Spinal cord (tissue), 10 donors: ENCODE results near the gene CLEC20A. TPM values are rescaled to one million over a fixed set of nuclear protein-coding genes. Genes with fewer than 3 reads are reported as not detected.

Source experiments
- DNase-seq, 6 donors: peaks; one replicate each; pipeline versions ENCODE4 v3.0.0 to v3.0.0-alpha.2; 2013 to 2015; ENCODE audit warnings: low spot score in 6 of 6, low read depth in 4 of 6
- H3K27ac ChIP-seq: one replicate; pipeline ENCODE4 v1.5.1; 2013; ENCODE audit warnings: low read depth, low read length, control low read depth
- H3K27me3 ChIP-seq: one replicate; pipeline ENCODE4 v1.6.1; 2013; ENCODE audit warnings: low read length; ENCODE audit not compliant: control insufficient read depth, insufficient read depth
- H3K36me3 ChIP-seq: one replicate; pipeline ENCODE4 v1.6.1; 2013; ENCODE audit warnings: low read length; ENCODE audit not compliant: control insufficient read depth, insufficient read depth
- H3K4me1 ChIP-seq: one replicate; pipeline ENCODE4 v1.6.1; 2013; ENCODE audit warnings: low read length; ENCODE audit not compliant: control insufficient read depth, insufficient read depth
- H3K4me3 ChIP-seq: one replicate; pipeline ENCODE4 v1.5.1; 2013; ENCODE audit warnings: low read depth, low read length, control low read depth
- H3K9me3 ChIP-seq: one replicate; pipeline ENCODE4 v1.6.1; 2013; ENCODE audit warnings: low read length; ENCODE audit not compliant: control insufficient read depth, insufficient read depth
- WGBS: methylation state at CpG from one replicate; pipeline ENCODE4 v1.1.5; 2013; ENCODE audit warnings: missing lambda C conversion rate; ENCODE audit not compliant: insufficient coverage; 5-methylcytosine and 5-hydroxymethylcytosine counted together
- polyA plus RNA-seq, 2 donors: library from polyadenylated mRNA; unstranded; fragments of 120-200 nt; gene quantifications; one replicate each; pipeline ENCODE4 v1.2.1, GENCODE V29; 2013; ENCODE audit not compliant: insufficient read length in 2 of 2
- total RNA-seq, 2 donors: library from RNA; depleted of rRNA in 1 of 2; stranded (reverse); fragments of 120-200 nt in 1 of 2; fragments of >200 nt in 1 of 2; gene quantifications; one replicate each; pipeline versions ENCODE4 v1.2.3 to v1.2.4, GENCODE V29; 2013 to 2014
- donor health status: healthy.

The CLEC20A gene
- total and polyA plus RNA-seq, 4 donors, result 0.20 TPM; not detected in 3

DNA sequence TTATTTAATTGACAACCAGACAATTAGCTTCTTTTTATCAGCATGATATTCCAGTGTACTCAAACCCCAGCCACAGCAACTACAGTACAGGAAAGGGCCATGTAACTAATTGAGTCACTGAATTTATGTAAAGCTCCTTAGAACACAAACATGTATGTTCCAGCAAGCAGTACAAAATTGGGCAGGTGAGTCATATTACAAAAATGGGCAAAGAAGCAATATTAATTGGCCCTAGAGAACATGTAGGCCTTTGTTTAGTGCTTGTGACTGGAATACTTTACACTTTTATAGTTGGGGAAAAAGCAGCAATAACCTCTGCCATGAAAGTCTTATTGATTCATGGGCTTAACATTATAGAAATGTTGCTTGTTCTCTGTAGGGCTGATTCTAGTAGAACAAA, 31.8 kb downstream of the CLEC20A start:
- Histone ChIP-seq H3K4me3 (no peak overlapping the region), H3K36me3 (peaks cover 7% of the 10 kb centered on the region), H3K9me3 (no peaks in the 10 kb centered on the region), H3K27me3 (no peaks in the 10 kb centered on the region), H3K27ac (no peak overlapping the region), H3K4me1 (no peaks in the 10 kb centered on the region)
- DNase-seq, result no peak

DNA sequence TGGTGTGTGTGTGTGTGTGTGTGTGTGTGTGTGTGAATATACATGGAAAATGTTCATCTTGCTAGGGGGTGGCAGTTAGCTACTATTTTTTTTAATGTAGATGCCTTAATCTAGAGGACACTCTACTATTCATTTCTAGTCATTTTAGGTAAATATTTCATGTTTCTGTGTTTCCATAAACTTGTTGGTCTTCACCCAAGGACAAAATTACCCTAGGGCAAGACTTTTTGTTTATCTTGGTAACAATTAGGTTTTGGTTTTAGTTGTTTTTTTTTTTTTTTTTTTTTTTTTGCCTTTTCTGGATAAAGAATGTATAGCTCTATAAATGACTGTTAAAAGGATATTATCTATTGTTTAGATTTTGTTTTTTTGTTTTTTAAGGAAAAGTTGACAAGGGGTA, 32.2 kb downstream of the CLEC20A start:
- H3K9me3 ChIP-seq, result no peaks in the 10 kb centered on the region
- no peak overlapping the region for H3K4me3 ChIP-seq
- H3K4me1 ChIP-seq, result no peaks in the 10 kb centered on the region
- no peaks in the 10 kb centered on the region for H3K27me3 ChIP-seq
- peaks cover 7% of the 10 kb centered on the region for H3K36me3 ChIP-seq
- H3K27ac ChIP-seq, result no peak overlapping the region
- no peak for DNase-seq

DNA sequence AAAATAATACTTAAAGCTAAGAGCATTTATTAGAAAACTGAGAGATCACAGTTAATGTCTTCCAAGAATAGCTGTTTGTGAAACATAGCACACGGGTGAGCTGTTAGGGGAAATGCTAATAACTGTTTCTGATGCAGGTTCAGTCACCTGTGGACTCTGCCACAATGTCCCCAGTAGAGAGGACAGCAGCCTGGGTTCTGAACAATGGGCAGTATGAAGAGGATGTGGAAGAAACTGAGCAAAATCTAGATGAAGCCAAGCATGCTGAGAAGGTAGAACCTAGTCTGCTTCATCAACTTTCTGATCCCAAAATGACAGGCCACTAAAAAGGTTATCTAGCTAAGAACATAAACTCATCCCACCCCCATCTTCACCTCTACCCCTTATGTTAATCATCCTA, 32.6 kb downstream of the CLEC20A start:
- Histone ChIP-seq H3K4me1 (no peaks in the 10 kb centered on the region), H3K27me3 (no peaks in the 10 kb centered on the region), H3K27ac (no peak overlapping the region), H3K36me3 (peaks cover 7% of the 10 kb centered on the region), H3K9me3 (no peaks in the 10 kb centered on the region), H3K4me3 (no peak overlapping the region)
- no peak for DNase-seq
- 0% methylated on average over 1 of the region's 1 CpG for WGBS

DNA sequence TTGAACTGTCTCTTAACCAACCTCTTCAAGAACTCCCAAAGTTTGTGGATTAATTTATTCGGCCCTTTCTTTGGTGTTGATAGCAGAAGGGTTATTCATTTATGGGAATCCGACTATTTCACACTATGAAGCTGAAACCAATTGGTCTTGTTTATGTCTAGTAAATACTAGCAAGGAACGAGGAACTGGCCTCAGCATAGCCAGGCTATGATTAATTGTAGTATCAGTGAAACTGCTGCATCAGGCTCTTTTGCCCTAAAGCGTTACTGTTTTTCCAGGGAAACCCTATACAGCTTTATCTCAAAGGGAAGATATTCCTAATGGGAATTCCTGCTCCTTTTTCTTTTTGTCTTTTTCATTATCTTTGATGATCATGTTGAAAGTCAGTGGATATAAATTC, 35.1 kb downstream of the CLEC20A start:
- no peak overlapping the region for H3K4me3 ChIP-seq
- WGBS, result no CpG with 5 or more reads among the region's 4 CpGs
- no peaks in the 10 kb centered on the region for H3K9me3 ChIP-seq
- H3K36me3 ChIP-seq, result peaks cover 13% of the 10 kb centered on the region
- H3K27me3 ChIP-seq, result no peaks in the 10 kb centered on the region
- no peak overlapping the region for H3K27ac ChIP-seq
- H3K4me1 ChIP-seq, result no peaks in the 10 kb centered on the region
- DNase-seq, result peak in 1 of 6 donors; percentile 6

DNA sequence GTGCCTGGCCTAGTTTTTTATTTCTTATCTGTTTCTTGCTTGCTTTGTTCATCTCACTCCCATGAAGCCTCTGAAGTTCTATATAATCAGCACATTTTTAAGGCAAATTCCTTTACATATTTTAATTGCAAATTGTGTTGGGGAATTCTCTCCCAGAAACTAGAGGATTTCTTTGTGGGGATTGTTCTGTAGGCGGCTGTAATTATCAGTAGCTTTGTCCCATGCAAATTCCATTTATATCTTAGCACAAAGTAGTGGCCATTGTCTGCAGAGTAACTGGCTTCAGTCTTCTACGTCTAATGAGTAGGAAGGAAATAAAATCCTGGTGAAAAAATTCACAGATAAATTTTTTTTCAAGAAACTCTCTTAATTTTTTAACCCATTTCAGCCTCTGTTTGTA, 35.7 kb downstream of the CLEC20A start:
- Histone ChIP-seq H3K9me3 (no peaks in the 10 kb centered on the region), H3K4me3 (no peak overlapping the region), H3K27ac (no peak overlapping the region), H3K4me1 (no peaks in the 10 kb centered on the region), H3K36me3 (peaks cover 13% of the 10 kb centered on the region), H3K27me3 (no peaks in the 10 kb centered on the region)
- WGBS, result no CpG with 5 or more reads among the region's 2 CpGs
- no peak for DNase-seq

DNA sequence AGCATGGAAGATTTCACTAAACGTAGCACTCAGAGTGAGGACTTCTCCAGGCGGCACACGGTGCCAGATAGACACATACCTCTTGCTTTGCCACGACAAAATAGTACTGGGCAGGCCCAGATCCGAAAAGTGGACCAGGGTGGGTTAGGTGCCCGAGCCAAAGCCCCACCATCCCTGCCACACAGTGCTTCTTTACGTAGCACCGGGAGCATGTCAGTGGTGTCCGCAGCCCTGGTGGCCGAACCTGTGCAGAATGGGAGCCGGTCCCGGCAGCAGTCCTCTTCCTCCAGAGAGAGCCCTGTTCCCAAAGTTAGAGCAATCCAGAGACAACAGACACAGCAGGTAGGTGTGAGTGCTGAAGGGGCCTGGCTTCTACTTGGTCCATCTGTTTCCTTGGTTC, 38.6 kb downstream of the CLEC20A start:
- Histone ChIP-seq H3K9me3 (no peaks in the 10 kb centered on the region), H3K36me3 (peaks cover 9% of the 10 kb centered on the region), H3K4me3 (no peak overlapping the region)

DNA sequence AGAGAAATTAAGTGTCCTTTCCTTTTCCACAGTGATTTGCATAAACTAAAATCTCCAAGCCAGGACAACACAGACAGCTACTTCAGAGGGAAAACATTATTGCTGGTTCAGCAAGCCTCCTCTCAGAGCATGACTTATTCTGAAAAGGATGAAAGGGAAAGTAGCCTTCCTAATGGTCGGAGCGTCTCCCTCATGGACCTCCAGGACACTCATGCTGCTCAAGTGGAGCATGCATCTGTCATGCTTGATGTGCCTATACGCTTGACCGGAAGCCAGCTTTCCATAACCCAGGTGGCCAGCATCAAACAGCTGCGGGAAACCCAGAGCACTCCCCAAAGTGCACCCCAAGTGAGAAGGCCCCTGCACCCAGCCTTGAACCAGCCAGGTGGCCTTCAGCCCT, 39.1 kb downstream of the CLEC20A start:
- DNase-seq, result no peak
- H3K4me3 ChIP-seq, result no peak overlapping the region
- H3K27ac ChIP-seq, result no peak overlapping the region
- whole genome bisulfite sequencing, result 84% methylated on average over 5 of the region's 5 CpGs
- H3K36me3 ChIP-seq, result peaks cover 9% of the 10 kb centered on the region
- no peaks in the 10 kb centered on the region for H3K4me1 ChIP-seq
- H3K9me3 ChIP-seq, result no peaks in the 10 kb centered on the region
- no peaks in the 10 kb centered on the region for H3K27me3 ChIP-seq

More for the DNA sequence above, 38.6 kb downstream of the CLEC20A start:
- over 99% methylated on average over 11 of the region's 12 CpGs for WGBS
- H3K4me1 ChIP-seq, result no peaks in the 10 kb centered on the region
- DNase-seq, result no peak
- no peaks in the 10 kb centered on the region for H3K27me3 ChIP-seq
- H3K27ac ChIP-seq, result no peak overlapping the region

DNA sequence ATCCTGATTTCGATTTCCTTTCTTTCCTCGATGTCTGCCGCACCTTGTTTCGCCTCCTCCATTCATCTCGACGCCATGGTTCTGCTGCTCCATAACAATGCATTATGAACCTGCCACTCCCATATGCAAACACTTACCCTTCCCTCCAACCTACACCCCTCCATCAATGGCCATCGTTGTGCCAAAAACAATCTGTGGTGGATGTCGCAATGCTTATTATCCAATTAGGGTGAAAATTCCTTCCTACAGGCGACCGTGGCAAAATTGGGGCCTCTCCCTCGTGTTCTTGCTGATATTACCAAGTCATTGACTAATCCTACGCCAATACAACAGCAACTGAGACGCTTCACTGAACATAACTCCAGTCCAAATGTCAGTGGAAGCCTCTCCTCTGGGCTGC, 40.3 kb downstream of the CLEC20A start:
- Histone ChIP-seq H3K27me3 (no peaks in the 10 kb centered on the region), H3K27ac (no peak overlapping the region), H3K4me1 (no peaks in the 10 kb centered on the region), H3K4me3 (no peak overlapping the region), H3K36me3 (peaks cover 11% of the 10 kb centered on the region), H3K9me3 (no peaks in the 10 kb centered on the region)
- WGBS, result 98% methylated on average over 6 of the region's 13 CpGs
- no peak for DNase-seq

DNA sequence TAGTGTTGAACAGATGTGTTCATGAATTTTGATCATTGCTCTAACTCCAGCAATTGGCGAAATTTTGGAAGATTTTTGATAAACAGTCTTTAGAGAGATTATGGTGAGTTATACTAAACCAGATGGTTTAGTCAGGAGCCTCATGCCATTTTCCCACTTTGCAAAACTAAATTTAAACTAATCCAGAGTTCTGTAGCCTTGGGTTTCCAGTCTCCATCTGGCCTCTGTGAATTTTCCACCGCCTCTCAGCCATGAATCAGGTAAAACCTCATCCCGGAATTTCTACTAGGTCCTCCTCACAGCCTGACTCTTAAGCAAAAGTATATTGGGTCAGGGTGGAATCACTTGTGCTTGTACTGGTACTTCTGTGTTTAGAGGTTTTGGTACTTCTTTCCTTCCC, 44.8 kb downstream of the CLEC20A start:
- Histone ChIP-seq H3K4me1 (no peaks in the 10 kb centered on the region), H3K36me3 (peaks cover 2% of the 10 kb centered on the region), H3K9me3 (no peaks in the 10 kb centered on the region), H3K4me3 (no peak overlapping the region), H3K27ac (no peak overlapping the region), H3K27me3 (no peaks in the 10 kb centered on the region)
- DNase-seq, result no peak
- no CpG with 5 or more reads among the region's 3 CpGs for WGBS

DNA sequence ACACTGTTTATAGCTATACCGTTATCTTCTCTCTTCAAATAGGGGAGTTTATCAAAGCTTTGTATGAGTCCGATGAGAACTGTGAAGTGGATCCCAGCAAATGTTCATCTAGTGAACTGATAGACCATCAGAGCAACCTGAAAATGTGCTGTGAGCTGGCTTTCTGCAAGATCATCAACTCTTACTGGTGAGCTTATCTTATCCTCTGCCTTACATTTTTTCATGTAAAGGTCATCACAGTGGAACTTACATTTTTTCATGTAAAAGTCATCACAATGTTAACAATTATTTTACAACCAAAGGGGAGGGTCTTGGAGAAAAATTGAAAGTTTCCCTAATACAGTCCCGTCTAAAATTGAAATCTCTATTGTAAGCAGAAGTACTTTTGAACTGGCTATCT, 45.2 kb downstream of the CLEC20A start:
- no peak for DNase-seq
- Histone ChIP-seq H3K9me3 (no peaks in the 10 kb centered on the region), H3K4me1 (no peaks in the 10 kb centered on the region), H3K27me3 (no peaks in the 10 kb centered on the region), H3K4me3 (no peak overlapping the region), H3K36me3 (peaks cover 2% of the 10 kb centered on the region), H3K27ac (no peak overlapping the region)
- no CpG with 5 or more reads among the region's 3 CpGs for WGBS
